H9 (cell line): ENCODE data around the gene NUP210L. TPM values are rescaled to one million over a fixed set of nuclear protein-coding genes. Genes with fewer than 3 reads are reported as not detected.

Source experiments
- DNase-seq: peaks from one replicate; pipeline ENCODE4 v3.0.0-alpha.2; 2017
- H2AFZ ChIP-seq: one replicate; pipeline ENCODE4 v1.6.1; 2013; ENCODE audit warnings: mild to moderate bottlenecking, low read length, control low read depth, moderate library complexity
- H2AK5ac ChIP-seq: 2 replicates; pipeline ENCODE4 v1.6.1; 2013; ENCODE audit warnings: low read length, control low read depth, mixed read lengths; ENCODE audit not compliant: insufficient read length
- H2BK120ac ChIP-seq: one replicate; pipeline ENCODE4 v1.6.1; 2013; ENCODE audit warnings: low read depth, mild to moderate bottlenecking, low read length, control low read depth, inconsistent platforms; ENCODE audit not compliant: poor library complexity, severe bottlenecking
- H2BK12ac ChIP-seq: 2 replicates; pipeline ENCODE4 v1.6.1; 2013; ENCODE audit warnings: low read length, control low read depth, mixed read lengths, low read depth; ENCODE audit not compliant: insufficient read length
- H2BK15ac ChIP-seq: 2 replicates; pipeline ENCODE4 v1.6.1; 2013; ENCODE audit warnings: low read depth, low read length, control low read depth
- H2BK20ac ChIP-seq: one replicate; pipeline ENCODE4 v1.6.1; 2013; ENCODE audit warnings: low read depth, mild to moderate bottlenecking, low read length, control low read depth, inconsistent platforms; ENCODE audit not compliant: poor library complexity, severe bottlenecking
- H2BK5ac ChIP-seq: 2 replicates; pipeline ENCODE4 v1.6.1; 2013; ENCODE audit warnings: low read length, control low read depth, mixed read lengths; ENCODE audit not compliant: insufficient read length
- H3K14ac ChIP-seq: 2 replicates; pipeline ENCODE4 v1.6.1; 2013; ENCODE audit warnings: low read length, control low read depth; ENCODE audit not compliant: insufficient read depth
- H3K18ac ChIP-seq: 2 replicates; pipeline ENCODE4 v1.6.1; 2013; ENCODE audit warnings: low read depth, mild to moderate bottlenecking, mixed read lengths, low read length, control low read depth; ENCODE audit not compliant: insufficient read length
- H3K23ac ChIP-seq: 2 replicates; pipeline ENCODE4 v1.6.1; 2013; ENCODE audit warnings: low read length, control low read depth, mixed read lengths, low read depth; ENCODE audit not compliant: insufficient read length
- H3K23me2 ChIP-seq: 2 replicates; pipeline ENCODE4 v1.6.1; 2013; ENCODE audit warnings: low read depth, mild to moderate bottlenecking, mixed read lengths, low read length, control low read depth; ENCODE audit not compliant: insufficient read length, poor library complexity, severe bottlenecking
- H3K27ac ChIP-seq: 2 replicates; pipeline ENCODE4 v1.5.1; 2013; ENCODE audit warnings: low read length, control low read depth, mixed read lengths, low read depth; ENCODE audit not compliant: insufficient read length
- H3K27me3 ChIP-seq: 2 replicates; pipeline ENCODE4 v1.6.1; 2013; ENCODE audit warnings: low read length, control low read depth, inconsistent platforms; ENCODE audit not compliant: insufficient read depth
- H3K4ac ChIP-seq: 2 replicates; pipeline ENCODE4 v1.6.1; 2013; ENCODE audit warnings: low read depth, mild to moderate bottlenecking, control low read depth, inconsistent platforms, low read length, moderate library complexity
- H3K4me1 ChIP-seq: 2 replicates; pipeline ENCODE4 v1.6.1; 2013; ENCODE audit warnings: low read length, control low read depth, inconsistent platforms; ENCODE audit not compliant: insufficient read depth
- H3K4me2 ChIP-seq: 2 replicates; pipeline ENCODE4 v1.6.1; 2013; ENCODE audit warnings: low read length, control low read depth, mixed read lengths; ENCODE audit not compliant: insufficient read length, insufficient read depth
- H3K56ac ChIP-seq: 2 replicates; pipeline ENCODE4 v1.6.1; 2013; ENCODE audit warnings: low read depth, mild to moderate bottlenecking, mixed read lengths, low read length, control low read depth; ENCODE audit not compliant: insufficient read length
- H3K79me1 ChIP-seq: 2 replicates; pipeline ENCODE4 v1.6.1; 2013; ENCODE audit warnings: low read depth, mild to moderate bottlenecking, moderate library complexity, low read length, control low read depth, inconsistent platforms; ENCODE audit not compliant: insufficient read depth, poor library complexity, severe bottlenecking
- H3K79me2 ChIP-seq: 2 replicates; pipeline ENCODE4 v1.6.1; 2013; ENCODE audit warnings: low read length, control low read depth, inconsistent platforms; ENCODE audit not compliant: insufficient read depth
- H3K9ac ChIP-seq: 2 replicates; pipeline ENCODE4 v1.6.1; 2013; ENCODE audit warnings: low read length, control low read depth, mixed read lengths; ENCODE audit not compliant: insufficient read length; ENCODE audit errors: extremely low read depth
- H3K9me3 ChIP-seq: one replicate; pipeline ENCODE4 v1.6.1; 2013; ENCODE audit warnings: low read depth, low read length, inconsistent platforms; ENCODE audit not compliant: control insufficient read depth
- H3T11ph ChIP-seq: one replicate; pipeline ENCODE4 v1.6.1; 2013; ENCODE audit warnings: mild to moderate bottlenecking, low read length, control low read depth, inconsistent platforms
- H4K20me1 ChIP-seq: one replicate; pipeline ENCODE4 v1.6.1; 2013; ENCODE audit not compliant: control insufficient read depth, insufficient read length, insufficient read depth
- H4K5ac ChIP-seq: 2 replicates; pipeline ENCODE4 v1.6.1; 2013; ENCODE audit warnings: low read depth, mild to moderate bottlenecking, mixed read lengths, low read length, control low read depth; ENCODE audit not compliant: insufficient read length
- H4K8ac ChIP-seq: replicated peaks from 2 replicates; pipeline ENCODE4 v1.6.1; 2013; ENCODE audit warnings: low read length, control low read depth, mixed read lengths, low read depth; ENCODE audit not compliant: insufficient read length
- H4K91ac ChIP-seq: 2 replicates; pipeline ENCODE4 v1.6.1; 2013; ENCODE audit warnings: low read depth, mild to moderate bottlenecking, moderate library complexity, mixed read lengths, low read length, control low read depth; ENCODE audit not compliant: insufficient read length
- H3K27ac Mint-ChIP-seq, 3 experiments: 2 replicates in 2 of 3; 3 replicates in 1 of 3; pipeline ENCODE4 v1.8.0; 2020 to 2021; ENCODE audit warnings: mixed read lengths in 3 of 3, mild to moderate bottlenecking in 1 of 3, moderate library complexity in 1 of 3
- H3K27me3 Mint-ChIP-seq: 2 replicates; pipeline ENCODE4 v1.8.0; 2021; ENCODE audit warnings: low read depth, mild to moderate bottlenecking, moderate library complexity, mixed read lengths
- H3K36me3 Mint-ChIP-seq, 3 experiments: 2 replicates in 2 of 3; 3 replicates in 1 of 3; pipeline ENCODE4 v1.8.0; 2020 to 2021; ENCODE audit warnings: low read depth in 3 of 3, mixed read lengths in 3 of 3; ENCODE audit not compliant: insufficient read depth in 1 of 3
- H3K4me1 Mint-ChIP-seq, 2 experiments: 2 replicates each; pipeline ENCODE4 v1.8.0; 2020; ENCODE audit warnings: mixed read lengths in 2 of 2
- H3K4me3 Mint-ChIP-seq, 2 experiments: 2 replicates in 1 of 2; 3 replicates in 1 of 2; pipeline ENCODE4 v1.8.0; 2020 to 2021; ENCODE audit warnings: mild to moderate bottlenecking in 2 of 2, mixed read lengths in 2 of 2, moderate library complexity in 1 of 2
- H3K9me3 Mint-ChIP-seq, 2 experiments: 2 replicates in 1 of 2; 3 replicates in 1 of 2; pipeline ENCODE4 v1.8.0; 2020; ENCODE audit warnings: mild to moderate bottlenecking in 2 of 2, mixed read lengths in 2 of 2, moderate library complexity in 1 of 2
- WGBS: extraction: QIAGEN DNeasy Blood & Tissue Kit; methylation state at CpG from one replicate; pipeline ENCODE4 v1.1.7; 2013; ENCODE audit warnings: missing lambda C conversion rate, low lambda C conversion rate, mixed read lengths; ENCODE audit not compliant: insufficient read length; ENCODE audit errors: extremely low coverage; 5-methylcytosine and 5-hydroxymethylcytosine counted together
- total RNA-seq: library from RNA; stranded (reverse); gene quantifications from 2 replicates; pipeline ENCODE4 v1.2.1, GENCODE V29; 2021
- TF ChIP-seq, protein P1 (sequence below): fragments of 200-600 bp; sonication (generic); conservative IDR thresholded peaks from 3 replicates; pipeline ENCODE4 v1.8.0; 2021; ENCODE audit warnings: antibody characterized with exemption, mild to moderate bottlenecking

The NUP210L gene
- total RNA-seq, 1 experiment from 2014 or later, result 0.04 TPM

DNA sequence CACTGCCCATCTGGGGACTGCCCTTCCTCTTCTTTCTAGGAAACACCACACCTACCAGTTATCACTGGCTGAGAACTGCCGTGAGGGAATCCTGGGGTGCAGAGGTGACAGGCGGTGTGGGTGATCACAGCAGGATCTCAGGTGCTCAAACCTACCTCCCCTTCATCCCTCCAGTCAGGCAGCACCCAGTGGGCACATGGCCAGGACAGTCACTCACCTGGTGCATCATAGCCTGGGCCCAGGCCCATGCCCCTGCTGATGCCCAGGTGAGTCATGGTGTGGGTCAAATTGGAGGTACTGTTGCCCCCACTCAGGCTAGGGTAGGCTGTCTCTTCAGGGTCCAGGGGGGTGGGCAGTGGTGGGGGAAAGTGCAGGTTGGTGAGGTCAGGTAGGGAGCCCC is 203.1 kb downstream of the NUP210L start:
- no peak overlapping the region for H2AFZ ChIP-seq
- WGBS, result no CpG with 5 or more reads among the region's 2 CpGs
- H4K20me1 ChIP-seq, result peaks cover 2% of the 10 kb centered on the region
- H2AK5ac ChIP-seq, result no peak overlapping the region
- no peaks in the 10 kb centered on the region for H3K9me3 ChIP-seq
- no peaks in the 10 kb centered on the region for H3K27me3 Mint-ChIP-seq
- no peak overlapping the region for H2BK20ac ChIP-seq
- no peak overlapping the region for H2BK12ac ChIP-seq
- H3K27ac ChIP-seq, result no peak overlapping the region
- no peaks in the 10 kb centered on the region for H3K27me3 ChIP-seq
- DNase-seq, result no peak
- peaks cover 9% of the 10 kb centered on the region for H3K79me1 ChIP-seq
- no peak overlapping the region for H3K27ac Mint-ChIP-seq
- no peak overlapping the region for H2BK120ac ChIP-seq
- H3K9ac ChIP-seq, result no peak overlapping the region
- peaks cover 18% of the 10 kb centered on the region for H3K79me2 ChIP-seq
- H3K9me3 Mint-ChIP-seq, result no peaks in the 10 kb centered on the region
- H4K5ac ChIP-seq, result no peak overlapping the region
- H3K36me3 Mint-ChIP-seq, result peaks cover 23 to 67% (median 38%) of the 10 kb centered on the region in 3 experiments; a peak in 6 of 7 replicates
- H3K4me3 Mint-ChIP-seq, result no peak overlapping the region
- H4K91ac ChIP-seq, result no peak overlapping the region
- no peaks in the 10 kb centered on the region for H3K23me2 ChIP-seq
- H3K4me2 ChIP-seq, result no peak overlapping the region
- no peak overlapping the region for H2BK15ac ChIP-seq
- H3K18ac ChIP-seq, result no peak overlapping the region
- H3K56ac ChIP-seq, result no peak overlapping the region
- no peak overlapping the region for H3T11ph ChIP-seq
- no peak overlapping the region for H3K23ac ChIP-seq
- no peak overlapping the region for H3K4ac ChIP-seq
- no peak overlapping the region for H3K14ac ChIP-seq
- H3K4me1 Mint-ChIP-seq, result peaks cover 8 to 9% of the 10 kb centered on the region in 2 experiments
- TF ChIP-seq, protein P1, sequence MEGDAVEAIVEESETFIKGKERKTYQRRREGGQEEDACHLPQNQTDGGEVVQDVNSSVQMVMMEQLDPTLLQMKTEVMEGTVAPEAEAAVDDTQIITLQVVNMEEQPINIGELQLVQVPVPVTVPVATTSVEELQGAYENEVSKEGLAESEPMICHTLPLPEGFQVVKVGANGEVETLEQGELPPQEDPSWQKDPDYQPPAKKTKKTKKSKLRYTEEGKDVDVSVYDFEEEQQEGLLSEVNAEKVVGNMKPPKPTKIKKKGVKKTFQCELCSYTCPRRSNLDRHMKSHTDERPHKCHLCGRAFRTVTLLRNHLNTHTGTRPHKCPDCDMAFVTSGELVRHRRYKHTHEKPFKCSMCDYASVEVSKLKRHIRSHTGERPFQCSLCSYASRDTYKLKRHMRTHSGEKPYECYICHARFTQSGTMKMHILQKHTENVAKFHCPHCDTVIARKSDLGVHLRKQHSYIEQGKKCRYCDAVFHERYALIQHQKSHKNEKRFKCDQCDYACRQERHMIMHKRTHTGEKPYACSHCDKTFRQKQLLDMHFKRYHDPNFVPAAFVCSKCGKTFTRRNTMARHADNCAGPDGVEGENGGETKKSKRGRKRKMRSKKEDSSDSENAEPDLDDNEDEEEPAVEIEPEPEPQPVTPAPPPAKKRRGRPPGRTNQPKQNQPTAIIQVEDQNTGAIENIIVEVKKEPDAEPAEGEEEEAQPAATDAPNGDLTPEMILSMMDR, result no peak
- H3K4me1 ChIP-seq, result no peaks in the 10 kb centered on the region
- H2BK5ac ChIP-seq, result no peak overlapping the region
- H4K8ac ChIP-seq, result no peak overlapping the region
